Ishikawa (cell line): ENCODE results near the gene CSRP3.

ENCODE experiments used
- CEBPB ChIP-seq: IDR thresholded peaks from 2 replicates; pipeline ENCODE4 v1.6.1; 2012
- CREB1 ChIP-seq: IDR thresholded peaks from 2 replicates; pipeline ENCODE4 v1.6.1; 2012; ENCODE audit warnings: low read depth
- EGR1 ChIP-seq: IDR thresholded peaks from 2 replicates; pipeline ENCODE4 v1.6.1; 2012
- EP300 ChIP-seq: IDR thresholded peaks from 2 replicates; pipeline ENCODE4 v1.6.1; 2012; ENCODE audit warnings: borderline replicate concordance
- FOXM1 ChIP-seq: IDR thresholded peaks from 2 replicates; pipeline ENCODE4 v1.6.1; 2012; ENCODE audit warnings: low read depth, borderline replicate concordance
- NFIC ChIP-seq: IDR thresholded peaks from 2 replicates; pipeline ENCODE4 v1.6.1; 2012
- RAD21 ChIP-seq: IDR thresholded peaks from 2 replicates; pipeline ENCODE4 v1.6.1; 2012; ENCODE audit warnings: low read depth
- TAF1 ChIP-seq: IDR thresholded peaks from 2 replicates; pipeline ENCODE4 v1.6.1; 2012; ENCODE audit warnings: low read depth, mild to moderate bottlenecking
- TCF12 ChIP-seq: IDR thresholded peaks from 2 replicates; pipeline ENCODE4 v1.6.1; 2012; ENCODE audit warnings: low read depth
- TEAD4 ChIP-seq: IDR thresholded peaks from 2 replicates; pipeline ENCODE4 v1.6.1; 2012
- YY1 ChIP-seq: IDR thresholded peaks from 2 replicates; pipeline ENCODE4 v1.6.1; 2012; ENCODE audit warnings: low read depth
- ZBTB7A ChIP-seq: IDR thresholded peaks from 2 replicates; pipeline ENCODE4 v1.6.1; 2012; ENCODE audit warnings: low read depth
- TF ChIP-seq, protein P1 (sequence below): IDR thresholded peaks from 2 replicates; pipeline ENCODE4 v1.6.1; 2012; ENCODE audit warnings: low read depth, mild to moderate bottlenecking
- TF ChIP-seq, protein P2 (sequence below): IDR thresholded peaks from 2 replicates; pipeline ENCODE4 v1.6.1; 2012
- TF ChIP-seq, protein P3 (sequence below): IDR thresholded peaks from 2 replicates; pipeline ENCODE4 v1.6.1; 2012

CSRP3 gene

DNA sequence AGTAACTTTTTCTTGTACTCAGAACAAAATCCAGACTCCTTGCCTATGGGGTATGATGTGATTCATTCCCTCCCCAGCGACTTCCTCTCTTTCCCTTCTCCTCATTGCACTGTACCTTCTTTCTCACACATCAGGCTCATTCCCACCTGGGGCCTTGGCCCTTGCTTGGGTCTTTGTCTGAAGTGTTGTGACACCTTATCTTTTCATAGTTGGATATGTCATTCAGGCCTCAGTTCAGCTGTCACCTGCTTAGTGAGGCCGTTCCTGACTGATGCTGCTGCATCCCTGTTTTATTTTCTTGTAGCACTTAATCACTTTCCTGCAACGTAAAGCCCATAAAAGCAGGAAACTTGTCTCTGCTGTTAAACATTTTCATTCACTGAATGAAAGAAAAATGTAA lies 44.9 kb downstream of the CSRP3 start:
- TF ChIP-seq, protein P1, sequence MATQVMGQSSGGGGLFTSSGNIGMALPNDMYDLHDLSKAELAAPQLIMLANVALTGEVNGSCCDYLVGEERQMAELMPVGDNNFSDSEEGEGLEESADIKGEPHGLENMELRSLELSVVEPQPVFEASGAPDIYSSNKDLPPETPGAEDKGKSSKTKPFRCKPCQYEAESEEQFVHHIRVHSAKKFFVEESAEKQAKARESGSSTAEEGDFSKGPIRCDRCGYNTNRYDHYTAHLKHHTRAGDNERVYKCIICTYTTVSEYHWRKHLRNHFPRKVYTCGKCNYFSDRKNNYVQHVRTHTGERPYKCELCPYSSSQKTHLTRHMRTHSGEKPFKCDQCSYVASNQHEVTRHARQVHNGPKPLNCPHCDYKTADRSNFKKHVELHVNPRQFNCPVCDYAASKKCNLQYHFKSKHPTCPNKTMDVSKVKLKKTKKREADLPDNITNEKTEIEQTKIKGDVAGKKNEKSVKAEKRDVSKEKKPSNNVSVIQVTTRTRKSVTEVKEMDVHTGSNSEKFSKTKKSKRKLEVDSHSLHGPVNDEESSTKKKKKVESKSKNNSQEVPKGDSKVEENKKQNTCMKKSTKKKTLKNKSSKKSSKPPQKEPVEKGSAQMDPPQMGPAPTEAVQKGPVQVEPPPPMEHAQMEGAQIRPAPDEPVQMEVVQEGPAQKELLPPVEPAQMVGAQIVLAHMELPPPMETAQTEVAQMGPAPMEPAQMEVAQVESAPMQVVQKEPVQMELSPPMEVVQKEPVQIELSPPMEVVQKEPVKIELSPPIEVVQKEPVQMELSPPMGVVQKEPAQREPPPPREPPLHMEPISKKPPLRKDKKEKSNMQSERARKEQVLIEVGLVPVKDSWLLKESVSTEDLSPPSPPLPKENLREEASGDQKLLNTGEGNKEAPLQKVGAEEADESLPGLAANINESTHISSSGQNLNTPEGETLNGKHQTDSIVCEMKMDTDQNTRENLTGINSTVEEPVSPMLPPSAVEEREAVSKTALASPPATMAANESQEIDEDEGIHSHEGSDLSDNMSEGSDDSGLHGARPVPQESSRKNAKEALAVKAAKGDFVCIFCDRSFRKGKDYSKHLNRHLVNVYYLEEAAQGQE = no peak
- TF ChIP-seq TCF12 = no peak
- TF ChIP-seq, protein P2, sequence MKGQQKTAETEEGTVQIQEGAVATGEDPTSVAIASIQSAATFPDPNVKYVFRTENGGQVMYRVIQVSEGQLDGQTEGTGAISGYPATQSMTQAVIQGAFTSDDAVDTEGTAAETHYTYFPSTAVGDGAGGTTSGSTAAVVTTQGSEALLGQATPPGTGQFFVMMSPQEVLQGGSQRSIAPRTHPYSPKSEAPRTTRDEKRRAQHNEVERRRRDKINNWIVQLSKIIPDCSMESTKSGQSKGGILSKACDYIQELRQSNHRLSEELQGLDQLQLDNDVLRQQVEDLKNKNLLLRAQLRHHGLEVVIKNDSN = no peak
- TF ChIP-seq CEBPB = no peak
- TF ChIP-seq TAF1 = no peak
- TF ChIP-seq EGR1 = no peak
- TF ChIP-seq YY1 = no peak
- TF ChIP-seq NFIC = no peak
- TF ChIP-seq CREB1 = no peak
- no peak for TF ChIP-seq EP300
- TF ChIP-seq ZBTB7A = no peak

DNA sequence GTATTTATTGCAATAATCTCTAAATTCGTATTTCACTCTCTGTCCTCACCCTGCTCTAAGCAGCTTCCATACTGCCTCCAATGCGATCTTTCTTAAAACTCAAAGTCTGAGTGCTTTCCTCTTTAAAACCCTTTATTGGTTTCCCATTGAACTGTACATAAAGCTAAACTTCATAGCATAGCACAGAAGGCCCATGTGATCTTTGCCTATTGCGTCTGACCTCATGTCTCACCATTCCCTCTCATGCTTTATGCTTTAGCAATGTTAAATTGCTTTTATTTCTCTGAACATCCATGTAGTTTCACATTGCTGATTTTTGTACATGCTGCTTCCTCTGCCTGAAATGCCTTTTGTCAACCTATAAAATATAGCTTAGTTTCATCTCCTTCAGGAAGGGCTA lies 56.5 kb downstream of the CSRP3 start:
- no peak for TF ChIP-seq TAF1
- TF ChIP-seq CREB1 = no peak
- no peak for TF ChIP-seq YY1
- TF ChIP-seq EGR1 = no peak
- no peak for TF ChIP-seq ZBTB7A
- no peak for TF ChIP-seq TCF12
- TF ChIP-seq, protein P3, sequence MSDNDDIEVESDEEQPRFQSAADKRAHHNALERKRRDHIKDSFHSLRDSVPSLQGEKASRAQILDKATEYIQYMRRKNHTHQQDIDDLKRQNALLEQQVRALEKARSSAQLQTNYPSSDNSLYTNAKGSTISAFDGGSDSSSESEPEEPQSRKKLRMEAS = no peak
- TF ChIP-seq RAD21 = no peak
- TF ChIP-seq, protein P2 = no peak
- no peak for TF ChIP-seq NFIC
- TF ChIP-seq TEAD4 = no peak
- TF ChIP-seq FOXM1 = no peak
- no peak for TF ChIP-seq CEBPB
- TF ChIP-seq, protein P1 = no peak
- TF ChIP-seq EP300 = no peak

DNA sequence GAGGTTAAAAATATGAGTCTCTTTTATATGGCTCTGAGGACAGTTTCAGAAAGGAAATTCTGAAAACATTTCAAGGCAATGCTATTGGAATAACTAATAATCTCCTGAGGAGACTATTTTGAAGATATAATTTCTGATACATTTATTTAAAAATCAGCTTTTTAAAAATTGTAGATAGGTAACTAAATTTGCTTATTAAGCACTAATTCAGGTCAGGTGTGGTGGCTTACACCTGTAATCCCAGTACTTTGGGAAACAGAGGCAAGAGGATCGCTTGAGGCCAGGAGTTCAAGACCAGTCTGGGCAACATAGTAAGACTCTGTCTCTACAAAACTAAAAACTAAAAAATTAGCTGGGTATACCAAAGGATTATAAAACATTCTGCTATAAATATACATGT lies 67.8 kb downstream of the CSRP3 start:
- TF ChIP-seq TCF12 (no peak), CEBPB (no peak)
- TF ChIP-seq, protein P2 = no peak
